ENCODE measurements around the gene MEOX1.

Gene MEOX1

DNA sequence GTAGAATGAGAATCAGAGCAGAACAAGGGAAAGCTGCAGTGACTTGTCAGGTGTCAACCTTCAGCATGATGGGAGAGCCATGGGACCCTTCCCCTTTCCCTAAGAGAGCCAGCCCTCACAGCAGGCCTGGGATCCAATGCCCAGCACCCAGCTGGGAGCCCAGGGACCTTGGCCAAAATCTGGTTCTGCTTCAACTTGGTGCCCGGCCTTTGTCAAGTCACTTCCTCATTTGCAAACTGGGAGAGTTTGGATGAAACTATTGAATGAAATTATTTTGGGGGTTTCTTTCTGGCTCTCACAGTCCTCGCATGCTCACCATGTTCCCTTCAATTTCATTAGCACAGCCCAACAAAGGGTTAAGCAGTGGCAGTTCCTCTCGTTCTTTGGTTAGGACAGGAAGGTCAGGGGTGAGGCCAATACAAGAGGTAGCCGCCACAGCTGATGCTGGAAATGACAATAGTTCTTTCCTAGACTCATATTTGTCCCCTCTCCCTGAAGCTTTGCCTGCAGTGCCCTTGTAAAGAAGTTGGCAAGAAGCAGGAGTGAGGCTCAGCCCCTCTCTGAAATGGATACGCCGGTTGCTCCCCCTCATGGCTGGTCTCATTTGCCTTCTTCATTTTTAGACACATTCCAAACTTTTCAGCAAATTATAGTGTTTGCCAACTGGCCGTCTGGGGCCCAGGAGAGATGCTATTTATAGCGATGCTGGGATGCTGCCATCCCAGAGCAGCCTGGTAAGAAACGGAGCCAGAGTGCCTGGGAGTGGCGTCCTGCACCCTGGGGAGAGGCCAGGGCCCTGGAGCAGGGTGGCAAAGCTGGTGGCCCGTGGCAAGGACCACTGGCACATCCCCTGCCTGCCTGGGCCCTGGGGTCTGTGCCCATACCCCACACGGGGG is 34.5 kb upstream of the MEOX1 start:
- Histone ChIP-seq H3K4me3 (ENCODE audit: low read depth, low read length) (no peak overlapping the region), H3K9me3 (no peaks in the 10 kb centered on the region), H3K36me3 (no peaks in the 10 kb centered on the region), H3K27me3 (no peaks in the 10 kb centered on the region), H3K4me1 (no peaks in the 10 kb centered on the region)
- DNase-seq = no peak
- TF ChIP-seq, protein P1, sequence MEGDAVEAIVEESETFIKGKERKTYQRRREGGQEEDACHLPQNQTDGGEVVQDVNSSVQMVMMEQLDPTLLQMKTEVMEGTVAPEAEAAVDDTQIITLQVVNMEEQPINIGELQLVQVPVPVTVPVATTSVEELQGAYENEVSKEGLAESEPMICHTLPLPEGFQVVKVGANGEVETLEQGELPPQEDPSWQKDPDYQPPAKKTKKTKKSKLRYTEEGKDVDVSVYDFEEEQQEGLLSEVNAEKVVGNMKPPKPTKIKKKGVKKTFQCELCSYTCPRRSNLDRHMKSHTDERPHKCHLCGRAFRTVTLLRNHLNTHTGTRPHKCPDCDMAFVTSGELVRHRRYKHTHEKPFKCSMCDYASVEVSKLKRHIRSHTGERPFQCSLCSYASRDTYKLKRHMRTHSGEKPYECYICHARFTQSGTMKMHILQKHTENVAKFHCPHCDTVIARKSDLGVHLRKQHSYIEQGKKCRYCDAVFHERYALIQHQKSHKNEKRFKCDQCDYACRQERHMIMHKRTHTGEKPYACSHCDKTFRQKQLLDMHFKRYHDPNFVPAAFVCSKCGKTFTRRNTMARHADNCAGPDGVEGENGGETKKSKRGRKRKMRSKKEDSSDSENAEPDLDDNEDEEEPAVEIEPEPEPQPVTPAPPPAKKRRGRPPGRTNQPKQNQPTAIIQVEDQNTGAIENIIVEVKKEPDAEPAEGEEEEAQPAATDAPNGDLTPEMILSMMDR (IDR thresholded peaks at IDR 0.05; ENCODE audit: low read depth, low read length) = no peak

DNA sequence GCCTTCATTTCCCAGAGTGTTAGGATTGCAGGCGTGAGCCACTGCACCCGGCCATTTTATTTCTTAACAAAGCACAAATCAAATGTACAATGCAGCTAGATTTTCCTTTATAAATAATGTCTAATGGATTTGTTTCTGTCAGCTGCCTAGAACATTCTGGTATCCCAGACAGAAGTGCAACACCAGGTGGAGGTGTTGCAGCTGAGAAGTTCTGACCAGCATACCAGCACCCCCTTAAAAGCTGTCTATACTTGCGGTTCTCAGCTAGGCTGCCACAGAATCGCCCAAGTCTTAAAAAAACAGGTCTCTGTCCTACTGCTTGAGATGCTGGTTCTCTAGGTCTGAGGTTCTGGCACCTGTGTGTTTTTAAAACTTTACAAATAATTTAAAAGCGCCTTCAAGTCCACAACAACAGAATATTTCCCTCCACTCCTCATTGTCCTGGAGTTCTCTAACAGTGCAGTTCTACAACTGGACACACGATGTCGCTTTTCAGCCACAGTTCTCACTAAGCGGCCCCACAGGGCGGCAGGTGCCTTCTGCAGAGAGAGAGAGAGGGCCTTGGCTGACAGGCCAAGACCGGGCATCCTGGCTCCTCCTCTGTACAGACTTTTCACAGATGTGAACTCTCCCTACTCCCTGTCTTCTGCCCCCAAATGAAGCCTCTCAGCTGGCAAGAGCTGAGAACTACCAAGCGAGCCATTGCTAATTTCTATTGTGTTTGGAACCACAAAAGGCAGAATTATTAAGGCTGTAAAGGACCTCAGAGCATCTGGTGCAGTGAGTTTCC is 32.6 kb upstream of the MEOX1 start:
- peak; percentile 86 for DNase-seq
- H3K9me3 ChIP-seq = no peaks in the 10 kb centered on the region
- H3K36me3 ChIP-seq = no peaks in the 10 kb centered on the region

DNA sequence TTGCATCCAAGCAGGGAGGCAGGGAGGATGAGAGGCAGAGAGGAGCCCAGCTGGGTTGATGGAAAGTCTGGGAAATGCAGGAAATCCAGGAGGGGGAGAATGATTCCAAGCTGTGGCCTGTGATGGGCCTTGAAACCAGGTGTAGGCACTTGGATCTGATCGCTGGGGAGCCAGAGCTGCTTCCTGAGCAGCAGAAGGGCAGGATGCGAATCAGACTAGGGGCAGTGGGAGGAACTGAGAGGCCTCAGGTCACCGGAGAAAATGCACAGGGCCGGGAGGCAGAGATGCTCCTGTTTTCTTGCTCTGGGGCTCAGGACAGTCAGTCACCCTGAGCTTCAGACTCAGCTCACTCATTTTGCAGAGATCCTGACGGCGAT is 29.6 kb upstream of the MEOX1 start:
- no peaks in the 10 kb centered on the region for H3K36me3 ChIP-seq
- no peaks in the 10 kb centered on the region for H3K9me3 ChIP-seq
- H3K4me1 ChIP-seq = no peaks in the 10 kb centered on the region
- no peaks in the 10 kb centered on the region for H3K27me3 ChIP-seq
- no peak for DNase-seq
- no peak overlapping the region for H3K4me3 ChIP-seq (ENCODE audit: low read depth, low read length)
- TF ChIP-seq, protein P1 (IDR thresholded peaks at IDR 0.05; ENCODE audit: low read depth, low read length) = no peak

More for the DNA sequence above, 32.6 kb upstream of the MEOX1 start:
- TF ChIP-seq, protein P1 (IDR thresholded peaks at IDR 0.05; ENCODE audit: low read depth, low read length) = peak; percentile 96
- Histone ChIP-seq H3K4me3 (ENCODE audit: low read depth, low read length) (no peak overlapping the region), H3K4me1 (no peaks in the 10 kb centered on the region), H3K27me3 (no peaks in the 10 kb centered on the region)

DNA sequence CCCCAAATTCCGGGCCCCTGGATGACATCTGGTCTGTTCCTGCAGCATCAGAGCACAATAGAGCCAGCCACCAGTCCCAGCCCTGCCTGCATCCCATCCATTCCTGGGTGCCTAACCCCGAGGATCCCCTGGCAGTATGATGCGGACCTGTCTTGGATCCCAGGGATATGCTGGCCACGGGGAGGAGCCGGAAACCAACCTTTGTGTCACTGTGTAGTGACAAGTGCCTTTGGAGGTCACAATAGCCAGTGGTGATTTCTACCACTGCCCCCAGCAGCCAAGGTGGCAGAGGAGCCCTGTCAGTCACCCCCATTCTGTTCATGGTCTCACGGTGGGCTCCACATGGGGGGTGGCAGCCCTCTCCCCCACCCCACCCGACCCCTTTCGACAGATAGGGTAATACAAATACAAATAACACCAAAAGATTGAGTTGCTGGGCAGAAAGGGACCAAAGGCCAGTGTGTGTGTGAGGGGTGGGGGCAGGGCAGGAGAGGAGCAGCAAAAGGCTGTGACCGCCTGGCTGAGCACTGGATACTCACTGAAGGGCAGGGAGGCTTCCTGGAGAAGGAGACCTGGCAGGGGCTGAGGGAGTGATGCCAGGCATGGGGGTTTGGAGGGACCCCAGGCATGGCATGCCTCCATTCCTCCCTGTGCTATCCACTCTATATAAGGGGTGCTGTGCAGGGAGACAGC is 29.0 kb upstream of the MEOX1 start:
- TF ChIP-seq, protein P1 (IDR thresholded peaks at IDR 0.05; ENCODE audit: low read depth, low read length) = no peak

DNA sequence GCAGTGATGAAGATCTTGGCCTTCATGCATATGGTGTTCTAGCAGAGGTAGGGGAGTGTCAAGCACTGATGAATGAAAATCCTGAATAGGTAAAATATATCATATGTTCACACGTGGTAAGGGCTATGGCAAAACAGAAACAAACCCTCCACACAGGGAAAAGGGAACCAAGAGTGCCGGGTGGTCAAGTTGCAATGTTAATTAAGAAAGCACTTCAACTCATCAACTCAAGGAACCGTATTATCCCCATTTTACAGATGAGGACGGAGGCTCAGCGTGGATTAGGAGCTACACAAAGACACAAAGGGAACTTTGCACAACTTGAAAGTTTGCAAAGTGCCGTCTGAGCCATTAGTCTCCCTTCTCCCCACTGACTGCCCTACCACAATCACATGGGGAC is 28.1 kb upstream of the MEOX1 start:
- no peaks in the 10 kb centered on the region for H3K4me1 ChIP-seq
- H3K36me3 ChIP-seq = no peaks in the 10 kb centered on the region
- DNase-seq = no peak
- TF ChIP-seq, protein P1 (IDR thresholded peaks at IDR 0.05; ENCODE audit: low read depth, low read length) = no peak
- no peaks in the 10 kb centered on the region for H3K27me3 ChIP-seq
- H3K9me3 ChIP-seq = no peaks in the 10 kb centered on the region
- H3K4me3 ChIP-seq (ENCODE audit: low read depth, low read length) = no peak overlapping the region

More for the DNA sequence above, 29.0 kb upstream of the MEOX1 start:
- Histone ChIP-seq H3K9me3 (no peaks in the 10 kb centered on the region), H3K36me3 (no peaks in the 10 kb centered on the region), H3K27me3 (no peaks in the 10 kb centered on the region), H3K4me1 (no peaks in the 10 kb centered on the region), H3K4me3 (ENCODE audit: low read depth, low read length) (no peak overlapping the region)
- DNase-seq = no peak

All from BE2C (cell line).